Neural crest cell (in vitro differentiated cells): ENCODE data around the gene C1QTNF1. TPM values are rescaled to one million over a fixed set of nuclear protein-coding genes. Genes with fewer than 3 reads are reported as not detected.

Experiments used
- DNase-seq: peaks from one replicate; pipeline ENCODE4 v3.0.0; 2021; ENCODE audit warnings: low read depth, mixed read lengths, low spot score
- H3K27ac Mint-ChIP-seq: one replicate; pipeline ENCODE4 v1.8.0; 2021; ENCODE audit warnings: mild to moderate bottlenecking, mixed read lengths; ENCODE audit not compliant: unreplicated experiment
- H3K27me3 Mint-ChIP-seq: 2 replicates; pipeline ENCODE4 v1.8.0; 2021; ENCODE audit warnings: low read depth, mild to moderate bottlenecking, mixed read lengths
- H3K36me3 Mint-ChIP-seq: 2 replicates; pipeline ENCODE4 v1.8.0; 2021; ENCODE audit warnings: low read depth, mild to moderate bottlenecking, mixed read lengths
- H3K4me1 Mint-ChIP-seq: 2 replicates; pipeline ENCODE4 v1.8.0; 2021; ENCODE audit warnings: mixed read lengths
- H3K4me3 Mint-ChIP-seq: one replicate; pipeline ENCODE4 v1.8.0; 2021; ENCODE audit warnings: mild to moderate bottlenecking, mixed read lengths
- H3K9me3 Mint-ChIP-seq: 2 replicates; pipeline ENCODE4 v1.8.0; 2021; ENCODE audit warnings: mixed read lengths
- CTCF ChIP-seq: fragments of 200-600 bp; sonication (generic); conservative IDR thresholded peaks from 2 replicates; pipeline ENCODE4 v1.5.0; 2021; ENCODE audit warnings: antibody characterized with exemption, mild to moderate bottlenecking
- total RNA-seq: library from RNA; stranded (reverse); gene quantifications from 2 replicates; pipeline ENCODE4 v1.2.1, GENCODE V29; 2021

The C1QTNF1 gene
- total RNA-seq, 1 donor from 2014 or later = 0.89 TPM

- DNase-seq = no peak
- H3K36me3 Mint-ChIP-seq = no peaks in the 10 kb centered on the region
Observed at GRCh38 chr17:78999056-78999768, 24.8 kb upstream of the C1QTNF1 start.

GRCh38 chr17:78999947-79000395 is 24.0 kb upstream of the C1QTNF1 start:
- no peak for DNase-seq

More at GRCh38 chr17:78999056-78999768, 24.8 kb upstream of the C1QTNF1 start:
- Mint-ChIP-seq H3K9me3 (no peaks in the 10 kb centered on the region), H3K27me3 (no peaks in the 10 kb centered on the region), H3K4me1 (no peaks in the 10 kb centered on the region), H3K27ac (no peak overlapping the region), H3K4me3 (no peak overlapping the region)
- no peak for TF ChIP-seq CTCF

GRCh38 chr17:79000396-79001189 is 23.4 kb upstream of the C1QTNF1 start:
- H3K4me1 Mint-ChIP-seq = no peaks in the 10 kb centered on the region
- no peaks in the 10 kb centered on the region for H3K36me3 Mint-ChIP-seq
- DNase-seq = no peak
- no peak overlapping the region for H3K4me3 Mint-ChIP-seq
- no peaks in the 10 kb centered on the region for H3K27me3 Mint-ChIP-seq
- H3K27ac Mint-ChIP-seq = peak overlapping the region; percentile 71
- TF ChIP-seq CTCF = no peak
- no peaks in the 10 kb centered on the region for H3K9me3 Mint-ChIP-seq

More at GRCh38 chr17:78999947-79000395, 24.0 kb upstream of the C1QTNF1 start:
- no peaks in the 10 kb centered on the region for H3K36me3 Mint-ChIP-seq
- no peaks in the 10 kb centered on the region for H3K4me1 Mint-ChIP-seq
- H3K9me3 Mint-ChIP-seq = no peaks in the 10 kb centered on the region
- no peak for TF ChIP-seq CTCF
- H3K27ac Mint-ChIP-seq = no peak overlapping the region
- H3K27me3 Mint-ChIP-seq = no peaks in the 10 kb centered on the region
- no peak overlapping the region for H3K4me3 Mint-ChIP-seq

- Mint-ChIP-seq H3K27ac (no peak overlapping the region), H3K36me3 (no peaks in the 10 kb centered on the region), H3K9me3 (no peaks in the 10 kb centered on the region), H3K4me3 (no peak overlapping the region), H3K27me3 (no peaks in the 10 kb centered on the region), H3K4me1 (no peaks in the 10 kb centered on the region)
- DNase-seq = no peak
- no peak for TF ChIP-seq CTCF
Observed at GRCh38 chr17:79001190-79002020, 22.6 kb upstream of the C1QTNF1 start.

GRCh38 chr17:79002291-79002690 is 21.7 kb upstream of the C1QTNF1 start:
- H3K4me3 Mint-ChIP-seq = no peak overlapping the region
- H3K9me3 Mint-ChIP-seq = no peaks in the 10 kb centered on the region
- peaks cover 5% of the 10 kb centered on the region for H3K4me1 Mint-ChIP-seq
- TF ChIP-seq CTCF = no peak
- H3K27ac Mint-ChIP-seq = no peak overlapping the region
- H3K36me3 Mint-ChIP-seq = no peaks in the 10 kb centered on the region
- no peaks in the 10 kb centered on the region for H3K27me3 Mint-ChIP-seq
- DNase-seq = no peak
